Ascending aorta (tissue), 2 donors: ENCODE measurements around the gene P2RX7. TPM values are rescaled to one million over a fixed set of nuclear protein-coding genes. Genes with fewer than 3 reads are reported as not detected.
"Not testable (repeated sequence)": the region's sequence is repeated elsewhere in the genome, so short reads cannot be mapped to it uniquely, and the experiment has no call there.

Experiments
- DNase-seq, 2 donors: peaks; one replicate each; pipeline ENCODE4 v3.0.0-alpha.2; 2019; ENCODE audit warnings: low spot score in 2 of 2
- H3K27ac ChIP-seq, 2 donors: fragments of 200-600 bp; sonication (generic); one replicate each; pipeline ENCODE4 v1.5.1; 2016 to 2017; ENCODE audit warnings: mild to moderate bottlenecking in 1 of 2
- H3K27me3 ChIP-seq: fragments of 200-600 bp; sonication (generic); one replicate; pipeline ENCODE4 v1.5.1; 2017
- H3K36me3 ChIP-seq, 2 donors: fragments of 200-600 bp; sonication (generic); one replicate each; pipeline ENCODE4 v1.5.1; 2016
- H3K4me1 ChIP-seq, 2 donors: fragments of 200-600 bp; sonication (generic); one replicate each; pipeline ENCODE4 v1.5.1; 2016 to 2017; ENCODE audit warnings: mild to moderate bottlenecking in 1 of 2
- H3K4me3 ChIP-seq, 2 donors: fragments of 200-600 bp; sonication (generic); one replicate each; pipeline ENCODE4 v1.5.1; 2016 to 2017; ENCODE audit warnings: mild to moderate bottlenecking in 1 of 2
- H3K9me3 ChIP-seq, 2 donors: fragments of 200-600 bp; sonication (generic); one replicate each; pipeline ENCODE4 v1.5.1; 2016
- CTCF ChIP-seq, 3 experiments: fragments of 200-600 bp in 2 of 3; fragments of 450-650 bp in 1 of 3; sonication (generic) in 2 of 3; IDR thresholded peaks; one replicate each; pipeline ENCODE4 v1.5.1; 2016 to 2019; ENCODE audit warnings: antibody characterized with exemption in 3 of 3, mild to moderate bottlenecking in 1 of 3, moderate library complexity in 1 of 3
- intact Hi-C: fragments of 100-400 bp; cut with DNase I; formaldehyde crosslinking; loops from one replicate; pipeline ENCODE4 v1.15.1; 2023
- total RNA-seq: library from RNA; depleted of rRNA; stranded (reverse); fragments of >200 nt; gene quantifications from one replicate; pipeline ENCODE4 v1.1.0, GENCODE V29; 2016

Gene P2RX7
- total RNA-seq, 1 donor from 2014 or later: 1.1 TPM

DNA sequence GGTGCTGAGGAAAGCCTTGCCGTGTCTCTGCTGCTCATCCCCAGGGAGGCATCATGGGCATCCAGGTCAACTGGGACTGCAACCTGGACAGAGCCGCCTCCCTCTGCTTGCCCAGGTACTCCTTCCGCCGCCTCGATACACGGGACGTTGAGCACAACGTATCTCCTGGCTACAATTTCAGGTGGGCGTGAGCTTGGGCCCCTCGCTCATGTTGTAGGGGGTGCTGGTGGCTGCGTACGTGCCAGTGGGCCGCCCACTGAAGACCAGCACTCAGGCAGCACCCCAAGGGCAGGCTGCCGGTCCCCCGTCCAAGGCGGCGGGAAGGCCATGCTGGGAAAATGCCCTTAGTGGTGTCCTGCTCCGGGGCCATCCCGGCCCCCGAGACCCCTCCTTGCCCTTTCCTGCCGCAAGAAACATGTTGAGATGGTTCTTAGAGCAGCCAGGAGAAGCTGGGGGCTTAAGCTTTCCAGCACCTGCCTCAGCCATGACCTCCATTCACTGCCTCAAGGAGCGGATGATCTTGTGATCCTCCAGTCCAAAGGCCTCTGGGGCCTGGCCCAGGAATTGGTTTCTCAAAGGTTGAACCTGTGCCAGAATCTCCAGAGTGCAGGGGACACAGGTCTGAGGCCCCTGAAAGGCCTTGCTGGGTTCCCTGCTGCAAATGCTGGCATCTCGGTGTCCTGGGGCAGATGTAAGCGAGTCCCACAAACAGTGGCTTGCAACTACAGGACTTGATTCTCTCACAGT is 96.4 kb downstream of the P2RX7 start:
- Histone ChIP-seq H3K4me1 (no peaks in the 10 kb centered on the region), H3K4me3 (no peak overlapping the region), H3K27me3 (no peaks in the 10 kb centered on the region), H3K9me3 (no peaks in the 10 kb centered on the region), H3K36me3 (peaks cover 8 to 40% of the 10 kb centered on the region in 2 donors), H3K27ac (no peak overlapping the region)
- no peak for DNase-seq
- TF ChIP-seq CTCF (IDR thresholded peaks at IDR 0.05): no peak
- intact Hi-C loops: no loop called here

DNA sequence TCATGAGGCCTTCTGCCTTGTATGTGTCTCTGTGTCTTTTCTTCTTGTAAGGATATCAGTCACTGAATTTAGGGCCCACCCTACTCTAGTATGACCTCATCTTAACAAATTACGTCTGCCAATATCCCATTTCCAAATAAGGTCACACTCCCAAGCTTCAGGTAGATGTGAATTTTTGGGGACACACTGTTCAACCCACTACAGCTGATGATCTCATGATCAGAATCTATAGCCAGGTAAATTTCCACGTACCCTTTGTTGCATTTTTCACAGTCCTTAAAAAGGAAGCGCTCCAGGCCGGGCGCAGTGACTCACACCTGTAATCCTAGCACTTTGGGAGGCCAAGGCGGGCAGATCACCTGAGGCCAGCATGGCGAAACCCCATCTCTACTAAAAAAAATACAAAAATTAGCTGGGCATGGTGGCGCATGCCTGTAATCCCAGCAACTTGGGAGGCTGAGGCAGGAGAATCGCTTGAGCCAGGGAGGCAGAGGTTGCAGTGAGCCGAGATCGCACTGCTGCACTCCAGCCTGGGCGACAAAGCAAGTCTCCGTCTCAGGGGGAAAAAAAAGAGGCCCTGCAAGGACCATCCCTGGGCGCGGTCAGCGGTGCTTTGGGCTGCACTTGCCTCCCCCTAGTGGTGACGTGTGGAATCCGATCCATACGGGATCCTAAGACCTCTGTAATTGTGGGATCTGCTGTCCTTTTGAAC is 97.3 kb downstream of the P2RX7 start:
- intact Hi-C loops, DNase-seq, H3K9me3 ChIP-seq, H3K4me3 ChIP-seq, H3K27ac ChIP-seq, H3K27me3 ChIP-seq, H3K4me1 ChIP-seq: not testable (repeated sequence)
- TF ChIP-seq CTCF (IDR thresholded peaks at IDR 0.05): peak; percentile 65 to 84 (median 70)
- peaks cover 8 to 44% of the 10 kb centered on the region in 2 donors for H3K36me3 ChIP-seq

- Histone ChIP-seq H3K27ac (no peak overlapping the region), H3K4me3 (no peak overlapping the region), H3K4me1 (no peaks in the 10 kb centered on the region), H3K36me3 (peaks cover 8 to 44% of the 10 kb centered on the region in 2 donors), H3K9me3 (no peaks in the 10 kb centered on the region), H3K27me3 (no peaks in the 10 kb centered on the region)
- intact Hi-C loops: no loop called here
- no peak for DNase-seq
- TF ChIP-seq CTCF (IDR thresholded peaks at IDR 0.05): no peak
Measured at GRCh38 chr12:121230538-121230907, 97.8 kb downstream of the P2RX7 start.

- TF ChIP-seq CTCF (IDR thresholded peaks at IDR 0.05): no peak
- H3K4me1 ChIP-seq: no peaks in the 10 kb centered on the region
- no peak for DNase-seq
- no peak overlapping the region for H3K27ac ChIP-seq
- intact Hi-C loops: no loop called here
- H3K4me3 ChIP-seq: no peak overlapping the region
- no peaks in the 10 kb centered on the region for H3K9me3 ChIP-seq
- H3K27me3 ChIP-seq: no peaks in the 10 kb centered on the region
- H3K36me3 ChIP-seq: peaks cover 8 to 42% of the 10 kb centered on the region in 2 donors
Measured at GRCh38 chr12:121232163-121232562, 99.5 kb downstream of the P2RX7 start.

DNA sequence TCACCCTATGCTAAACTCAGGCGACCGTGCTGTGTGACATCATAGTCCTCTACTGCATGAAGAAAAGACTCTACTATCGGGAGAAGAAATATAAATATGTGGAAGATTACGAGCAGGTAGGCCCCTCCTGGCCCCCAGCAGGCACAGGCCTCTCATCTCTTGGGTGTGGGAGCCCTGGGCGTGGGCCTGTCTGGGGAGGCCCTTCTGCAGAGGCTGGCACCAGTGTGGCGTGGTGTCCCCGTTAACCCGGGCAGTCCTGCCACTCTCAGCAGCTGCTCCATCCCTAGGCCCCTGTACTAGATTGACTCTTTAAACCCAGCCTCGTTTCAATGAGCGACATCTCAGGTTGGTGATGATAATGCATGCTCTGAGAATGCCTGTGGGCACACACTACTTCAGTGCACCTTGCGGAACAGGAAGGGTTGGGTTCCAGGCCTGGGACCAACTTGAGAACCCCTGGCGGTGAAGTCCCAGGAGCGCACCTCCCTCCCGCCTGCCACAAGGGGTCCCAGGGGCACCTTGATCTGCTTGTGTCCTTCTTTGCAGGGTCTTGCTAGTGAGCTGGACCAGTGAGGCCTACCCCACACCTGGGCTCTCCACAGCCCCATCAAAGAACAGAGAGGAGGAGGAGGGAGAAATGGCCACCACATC is 100.4 kb downstream of the P2RX7 start:
- Histone ChIP-seq H3K36me3 (peaks cover 8 to 42% of the 10 kb centered on the region in 2 donors), H3K4me1 (no peaks in the 10 kb centered on the region), H3K9me3 (no peaks in the 10 kb centered on the region), H3K27me3 (no peaks in the 10 kb centered on the region), H3K4me3 (no peak overlapping the region), H3K27ac (no peak overlapping the region)
- intact Hi-C loops: no loop called here
- no peak for TF ChIP-seq CTCF (IDR thresholded peaks at IDR 0.05)
- no peak for DNase-seq
